ENCODE measurements around the gene SLC45A1.

SLC45A1 gene

DNA sequence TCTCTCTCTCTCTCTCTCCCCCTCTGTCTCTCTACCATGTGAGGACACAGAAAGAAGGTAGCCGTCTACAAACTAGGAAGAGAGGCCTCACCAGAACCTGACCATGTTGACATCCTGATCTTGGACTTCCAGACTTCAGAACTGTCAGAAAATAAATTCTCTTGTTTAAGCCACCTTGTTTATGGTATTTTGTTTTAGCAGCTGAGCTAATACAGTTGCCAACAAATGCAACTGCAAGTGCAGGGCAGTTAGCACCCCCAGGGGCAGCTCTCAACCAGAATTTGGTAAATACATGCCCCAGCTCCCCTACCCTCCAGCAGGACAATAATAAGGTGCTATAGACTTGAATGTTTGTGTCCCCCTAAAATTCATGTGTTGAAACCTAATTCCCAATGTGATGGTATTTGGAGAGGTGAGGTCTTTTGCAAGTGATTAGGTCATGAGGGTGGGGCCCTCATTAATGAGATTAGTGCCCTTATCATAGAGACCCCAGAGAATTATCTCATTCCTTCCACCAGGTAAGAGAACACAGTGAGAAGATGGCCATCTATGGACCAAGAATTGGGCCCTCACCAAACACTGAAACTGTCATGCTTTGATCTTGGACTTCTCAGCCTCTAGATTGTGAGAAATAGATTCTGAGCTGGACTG, 6.7 kb upstream of the SLC45A1 start:
- no peak for DNase-seq (ENCODE audit: low read depth in 2 of 2, low spot score in 1 of 2)

DNA sequence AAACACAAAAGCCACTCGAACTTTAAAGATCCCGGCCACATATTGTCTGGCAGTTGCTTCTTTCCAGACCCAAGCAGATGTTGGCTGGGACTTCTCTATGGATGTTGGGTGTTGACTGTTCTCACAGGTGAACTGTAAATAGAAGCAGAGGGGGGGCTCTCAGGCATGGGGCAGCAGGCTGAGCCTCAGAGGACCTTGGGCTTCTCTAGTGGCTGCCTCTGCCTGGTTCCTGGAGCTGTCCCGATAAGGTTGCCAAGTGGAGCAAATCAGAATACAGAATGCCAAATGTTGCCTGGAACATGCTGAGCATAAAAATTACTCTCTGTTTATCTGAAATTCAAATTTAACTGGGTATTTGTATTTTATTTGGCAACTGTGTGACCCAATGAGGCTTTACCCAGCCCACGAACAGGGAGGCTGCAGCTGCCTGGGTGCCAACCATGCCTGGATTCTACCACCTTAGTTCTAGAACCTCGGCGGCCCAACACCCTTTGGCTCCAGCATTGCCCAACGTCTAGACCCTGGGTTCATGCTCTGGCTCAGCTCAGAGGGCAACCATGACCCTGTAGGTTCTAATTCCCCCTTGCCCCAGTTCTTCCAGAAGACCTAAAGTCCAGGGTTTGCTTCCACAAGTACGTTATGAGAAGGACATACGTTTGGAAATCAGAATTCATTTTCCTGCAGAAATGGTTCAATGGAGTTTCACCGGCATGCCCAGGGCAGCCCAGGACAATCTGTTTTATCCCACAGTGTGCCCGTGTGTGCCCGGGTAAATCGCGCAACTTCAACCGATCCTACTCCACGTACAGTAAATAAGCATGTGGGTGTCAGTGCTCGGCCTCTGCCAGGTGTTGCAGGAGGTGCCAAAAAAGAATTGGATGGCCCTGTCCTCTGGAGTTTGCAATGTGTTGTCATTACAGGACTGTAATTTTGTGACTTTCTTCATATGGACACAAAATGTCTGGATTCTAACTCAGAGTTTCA, 5.4 kb upstream of the SLC45A1 start:
- DNase-seq (ENCODE audit: low read depth in 2 of 2, low spot score in 1 of 2): no peak

DNA sequence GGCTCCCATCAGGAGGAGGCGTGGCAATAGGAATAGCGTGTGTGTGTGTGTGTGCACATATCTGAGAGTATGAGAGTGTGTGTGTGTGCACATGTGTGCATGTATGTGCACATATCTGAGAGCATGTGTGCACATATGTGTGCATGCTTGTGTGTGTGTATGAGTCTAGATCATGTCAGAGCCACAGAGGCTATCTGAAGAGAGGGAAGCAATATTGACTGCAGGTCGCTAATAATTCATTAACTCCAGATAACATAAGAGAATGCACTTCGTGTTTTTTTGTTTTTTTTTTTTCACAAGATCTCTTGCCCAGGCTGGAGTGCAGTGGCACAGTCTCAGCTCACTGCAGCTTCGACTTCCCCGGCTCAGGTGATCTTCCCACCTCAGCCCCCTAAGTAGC, 4.7 kb upstream of the SLC45A1 start:
- DNase-seq (ENCODE audit: low read depth in 2 of 2, low spot score in 1 of 2): no peak

DNA sequence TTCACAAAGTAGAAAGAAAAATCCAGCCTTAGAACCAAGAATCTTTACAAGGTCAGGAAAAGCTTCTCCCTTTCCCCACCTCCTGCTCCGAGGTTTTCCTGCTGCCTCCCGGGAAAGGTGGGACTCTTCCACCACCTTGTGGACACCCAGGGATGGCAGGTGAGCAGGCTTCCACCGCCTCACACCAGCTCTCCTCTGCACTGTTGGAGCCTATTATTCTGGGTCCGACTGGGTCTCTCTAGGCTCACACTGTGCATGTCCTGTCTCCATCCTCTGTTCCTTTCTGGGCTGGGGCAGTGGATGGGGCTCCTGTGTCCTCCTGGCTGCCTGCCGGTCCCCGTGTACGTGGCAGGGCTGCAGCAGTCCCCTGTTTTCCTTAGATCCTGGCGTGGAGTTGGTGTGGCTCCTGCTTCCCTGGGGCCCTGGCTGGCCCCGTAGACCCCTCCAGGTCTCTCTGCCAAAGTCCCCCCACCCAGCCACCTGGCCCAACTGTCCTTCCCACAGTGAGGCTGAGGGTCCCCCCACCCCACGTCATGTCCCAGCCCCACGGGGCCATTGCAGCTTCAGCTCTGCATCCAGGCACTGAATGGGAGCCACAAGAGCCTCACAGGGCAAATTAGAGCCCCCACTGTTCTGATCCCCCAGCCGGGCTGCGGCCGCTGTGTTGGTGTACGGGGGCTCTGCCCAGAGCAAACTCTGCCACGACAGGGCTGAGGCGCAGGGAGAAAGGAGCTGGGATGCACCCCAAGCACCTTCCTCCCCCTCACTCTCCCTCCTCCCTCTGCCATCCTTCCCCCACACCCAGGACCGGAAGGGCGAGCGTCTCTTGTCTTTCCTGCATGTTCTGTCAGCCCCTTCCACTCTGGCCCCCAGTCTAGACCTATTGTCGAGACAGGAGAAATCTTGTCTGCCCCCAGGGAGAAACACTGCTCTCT, 3.3 kb upstream of the SLC45A1 start:
- DNase-seq (ENCODE audit: low read depth in 2 of 2, low spot score in 1 of 2): no peak

DNA sequence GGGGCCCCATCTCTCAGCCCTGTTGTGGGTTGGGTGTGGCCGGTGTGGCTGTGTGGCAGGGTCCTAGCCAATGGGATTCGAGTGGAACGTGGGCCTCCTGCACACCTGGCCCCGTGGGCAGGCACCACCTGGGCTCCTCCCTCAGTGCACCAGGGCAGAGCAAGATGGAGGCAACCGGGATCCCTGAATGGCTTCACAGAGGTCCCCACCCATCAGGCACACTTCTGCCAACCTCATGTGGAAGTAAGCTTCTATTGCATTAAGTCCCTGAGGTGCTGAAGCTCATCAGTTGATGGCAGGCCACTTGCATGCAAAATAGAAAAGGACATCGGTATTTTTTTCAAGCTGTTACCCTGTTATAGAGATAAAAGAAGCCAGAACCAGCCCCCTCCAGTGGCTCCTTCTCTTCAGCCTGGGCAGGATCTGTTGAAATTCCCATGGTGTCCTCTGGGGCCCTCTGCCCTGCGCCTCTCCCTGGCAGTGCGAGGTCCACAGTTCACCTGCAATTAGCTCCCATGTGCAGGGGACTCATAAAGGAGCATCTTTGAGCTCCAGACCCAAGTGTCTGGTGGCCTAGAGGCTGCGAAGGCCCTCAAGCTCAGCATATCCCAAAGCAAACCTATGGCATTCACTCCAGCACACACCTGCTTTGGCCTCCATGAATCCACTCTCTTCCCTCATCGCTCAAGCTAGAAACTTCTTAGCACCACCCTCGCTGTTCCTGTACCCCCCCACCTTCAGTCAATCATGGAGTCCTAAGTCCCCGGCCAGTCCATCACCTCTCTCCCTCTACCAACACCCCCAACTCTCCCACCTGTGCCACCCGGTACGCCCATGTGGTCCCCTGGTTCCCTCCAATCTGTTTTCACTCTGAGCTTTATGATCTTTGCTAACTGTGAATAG, 2.1 kb upstream of the SLC45A1 start:
- no peak for DNase-seq (ENCODE audit: low read depth in 2 of 2, low spot score in 1 of 2)

DNA sequence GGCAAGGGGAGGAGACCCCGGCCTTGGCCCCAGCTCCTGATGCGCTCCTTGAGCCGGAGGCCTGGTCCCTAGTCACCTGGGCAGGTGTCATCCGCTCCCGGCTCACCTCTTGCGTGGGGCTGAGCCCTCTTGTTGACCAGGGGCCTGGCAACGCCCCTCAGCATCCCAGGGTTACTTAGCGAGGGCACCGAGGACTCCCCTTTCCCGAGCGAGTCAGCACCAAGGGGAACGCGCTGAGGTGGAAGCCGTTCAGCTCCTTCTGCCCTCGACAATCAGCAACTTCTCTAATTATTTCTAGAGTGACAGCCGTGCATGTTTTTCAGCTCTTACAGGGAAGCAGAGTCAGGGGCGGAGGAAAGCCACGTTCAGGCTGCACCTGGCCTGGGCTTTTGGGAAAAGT, 522 bp downstream of the SLC45A1 start:
- DNase-seq (ENCODE audit: low read depth in 2 of 2, low spot score in 1 of 2): no peak

DNA sequence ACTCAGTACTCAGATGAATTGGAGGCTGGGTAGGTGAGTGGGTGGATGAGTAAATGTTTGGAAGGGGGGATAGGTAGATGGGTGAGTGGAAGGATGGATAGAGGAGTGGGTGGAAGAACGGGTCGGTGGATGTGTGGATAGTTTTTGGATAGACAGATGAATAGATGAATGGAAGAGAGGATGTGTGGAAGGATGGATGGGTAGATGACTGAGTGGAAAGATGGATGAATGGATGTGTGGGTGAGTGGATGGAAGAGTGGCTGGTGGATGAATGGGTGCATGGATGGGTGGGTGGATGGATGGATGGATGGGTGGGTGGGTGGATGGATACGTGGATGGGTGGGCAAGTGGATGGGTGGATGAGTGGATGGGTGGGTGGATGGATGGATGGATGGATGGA, 3.7 kb downstream of the SLC45A1 start:
- no peak for DNase-seq (ENCODE audit: low read depth in 2 of 2, low spot score in 1 of 2)

DNA sequence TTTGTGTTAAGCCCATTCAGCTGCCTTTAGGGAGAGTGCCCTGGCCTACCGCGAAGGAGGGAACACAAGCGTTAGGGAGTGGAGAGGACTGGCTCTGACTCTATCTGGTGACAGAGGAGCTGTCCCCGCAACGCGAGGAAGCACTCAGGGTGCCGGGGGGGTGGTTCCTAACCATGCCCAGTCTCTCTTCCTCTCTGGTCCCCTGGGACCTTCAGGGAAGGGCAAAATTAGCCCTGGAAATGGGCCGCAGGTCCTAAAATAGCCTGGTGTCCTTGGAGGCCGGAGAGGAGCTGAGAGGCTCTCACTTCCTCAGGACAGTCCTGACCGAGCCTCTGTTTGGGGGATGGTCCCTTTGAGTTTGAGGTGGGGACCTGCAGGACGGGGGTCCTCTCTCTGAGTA, 5.8 kb downstream of the SLC45A1 start:
- DNase-seq (ENCODE audit: low read depth in 2 of 2, low spot score in 1 of 2): no peak

DNA sequence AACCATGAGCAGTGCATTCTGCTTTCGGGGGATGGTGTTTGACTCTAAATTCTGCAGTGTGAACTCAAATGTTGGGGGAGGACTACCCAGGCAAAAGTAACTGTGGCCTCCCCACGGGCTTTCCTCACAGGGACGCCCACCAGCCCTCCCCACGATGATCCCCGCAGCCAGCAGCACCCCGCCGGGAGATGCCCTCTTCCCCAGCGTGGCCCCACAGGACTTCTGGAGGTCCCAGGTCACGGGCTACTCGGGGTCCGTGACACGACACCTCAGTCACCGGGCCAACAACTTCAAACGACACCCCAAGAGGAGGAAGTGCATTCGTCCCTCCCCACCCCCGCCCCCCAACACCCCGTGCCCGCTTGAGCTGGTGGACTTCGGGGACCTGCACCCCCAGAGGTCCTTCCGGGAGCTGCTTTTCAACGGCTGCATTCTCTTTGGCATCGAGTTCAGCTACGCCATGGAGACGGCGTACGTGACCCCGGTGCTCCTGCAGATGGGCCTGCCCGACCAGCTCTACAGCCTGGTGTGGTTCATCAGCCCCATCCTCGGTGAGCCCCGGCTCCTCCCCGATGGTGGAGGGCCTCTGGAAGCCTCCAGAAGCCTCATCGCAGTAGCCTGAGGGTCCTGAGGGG, 6.4 kb downstream of the SLC45A1 start:
- no peak for DNase-seq (ENCODE audit: low read depth in 2 of 2, low spot score in 1 of 2)

DNA sequence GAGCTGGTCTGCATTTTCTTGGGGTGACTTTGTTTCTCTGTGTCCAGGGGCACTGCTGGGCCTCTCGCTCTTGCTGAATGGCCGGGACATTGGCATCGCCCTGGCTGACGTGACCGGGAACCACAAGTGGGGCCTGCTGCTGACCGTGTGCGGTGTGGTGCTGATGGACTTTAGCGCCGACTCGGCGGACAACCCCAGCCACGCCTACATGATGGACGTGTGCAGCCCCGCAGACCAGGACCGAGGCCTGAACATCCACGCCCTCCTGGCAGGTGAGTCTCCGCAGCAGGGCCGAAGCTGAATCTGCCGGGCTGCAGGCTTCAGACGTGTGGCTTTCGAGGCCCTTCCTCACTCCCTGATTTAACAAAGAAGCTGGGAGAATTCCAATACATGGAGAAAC, 7.9 kb downstream of the SLC45A1 start:
- no peak for DNase-seq (ENCODE audit: low read depth in 2 of 2, low spot score in 1 of 2)

DNA sequence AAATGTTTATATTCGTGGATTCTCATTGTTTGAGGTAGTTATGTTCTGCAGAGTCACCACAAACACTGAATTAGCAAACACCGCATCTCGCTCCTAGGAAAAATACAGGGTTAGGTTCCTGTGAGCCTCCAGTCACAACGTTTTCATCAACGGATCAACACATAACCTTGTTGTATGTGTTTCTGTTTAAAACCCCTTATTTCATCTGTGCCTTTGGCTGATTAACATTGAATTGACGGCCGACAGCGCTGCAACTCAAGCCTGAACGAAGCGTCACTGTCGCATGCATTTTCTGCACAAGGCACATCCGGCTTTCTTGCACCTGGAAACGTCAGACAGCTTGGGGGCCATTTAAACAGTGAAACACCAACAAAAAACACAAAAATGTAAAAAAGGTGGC, 8.4 kb downstream of the SLC45A1 start:
- no peak for DNase-seq (ENCODE audit: low read depth in 2 of 2, low spot score in 1 of 2)

DNA sequence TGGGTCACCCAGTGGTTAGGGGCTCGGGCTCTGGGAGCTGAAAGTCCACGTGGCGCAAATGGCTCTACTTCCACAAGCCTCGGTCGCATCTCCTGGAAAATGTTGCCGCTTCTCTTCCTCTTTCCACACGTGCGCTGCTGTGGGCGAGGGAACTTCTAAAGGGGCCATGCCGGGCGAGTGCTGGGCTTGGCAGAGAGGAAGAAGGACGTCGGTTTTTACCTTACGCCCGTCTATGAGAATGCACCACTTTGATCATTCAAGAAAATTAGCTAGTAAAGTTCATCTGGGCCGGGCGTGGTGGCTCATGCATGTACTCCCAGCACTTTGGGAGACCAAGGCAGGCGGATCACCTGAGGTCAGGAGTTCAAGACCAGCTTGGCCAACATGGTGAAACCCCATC, 10.4 kb downstream of the SLC45A1 start:
- no peak for DNase-seq (ENCODE audit: low read depth in 2 of 2, low spot score in 1 of 2)

DNA sequence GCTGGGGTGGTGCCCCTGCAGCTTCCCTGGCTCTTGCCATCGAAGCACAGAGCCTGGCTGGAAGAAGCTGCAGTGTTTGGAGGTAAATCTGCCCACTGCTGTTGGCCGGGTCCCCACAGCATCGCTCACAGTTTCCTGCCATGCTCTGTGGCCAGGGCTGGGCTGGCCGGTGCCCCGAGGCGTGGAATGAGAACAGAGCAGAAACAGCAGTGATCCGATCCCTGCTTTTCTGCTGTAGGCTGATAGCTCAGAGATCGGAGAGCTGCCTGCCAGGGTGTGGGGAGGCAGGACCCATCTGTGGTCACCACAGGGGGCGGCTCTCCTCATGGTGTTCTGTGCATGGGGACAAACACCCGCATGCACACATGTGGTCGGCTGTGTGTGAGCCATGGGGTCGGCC, 11.5 kb downstream of the SLC45A1 start:
- no peak for DNase-seq (ENCODE audit: low read depth in 2 of 2, low spot score in 1 of 2)

DNA sequence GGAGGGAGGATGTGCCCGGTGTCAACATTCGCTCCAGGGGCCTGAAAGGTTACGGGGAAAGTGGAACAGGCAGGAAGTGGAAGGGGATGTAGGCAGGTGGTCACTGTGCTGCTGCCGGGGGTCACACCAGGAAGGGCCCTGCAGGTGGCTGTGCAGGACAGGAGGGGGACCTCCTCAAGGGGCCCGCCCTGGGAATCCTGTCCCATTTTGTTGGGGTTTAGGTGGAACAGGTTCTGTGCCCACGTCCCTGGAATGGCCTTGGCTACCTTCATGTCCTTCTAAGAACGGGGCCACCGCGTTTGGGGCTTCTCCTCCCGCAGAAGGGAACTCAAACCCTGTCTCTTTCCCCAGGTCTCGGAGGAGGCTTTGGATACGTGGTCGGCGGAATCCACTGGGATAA, 11.9 kb downstream of the SLC45A1 start:
- no peak for DNase-seq (ENCODE audit: low read depth in 2 of 2, low spot score in 1 of 2)

DNA sequence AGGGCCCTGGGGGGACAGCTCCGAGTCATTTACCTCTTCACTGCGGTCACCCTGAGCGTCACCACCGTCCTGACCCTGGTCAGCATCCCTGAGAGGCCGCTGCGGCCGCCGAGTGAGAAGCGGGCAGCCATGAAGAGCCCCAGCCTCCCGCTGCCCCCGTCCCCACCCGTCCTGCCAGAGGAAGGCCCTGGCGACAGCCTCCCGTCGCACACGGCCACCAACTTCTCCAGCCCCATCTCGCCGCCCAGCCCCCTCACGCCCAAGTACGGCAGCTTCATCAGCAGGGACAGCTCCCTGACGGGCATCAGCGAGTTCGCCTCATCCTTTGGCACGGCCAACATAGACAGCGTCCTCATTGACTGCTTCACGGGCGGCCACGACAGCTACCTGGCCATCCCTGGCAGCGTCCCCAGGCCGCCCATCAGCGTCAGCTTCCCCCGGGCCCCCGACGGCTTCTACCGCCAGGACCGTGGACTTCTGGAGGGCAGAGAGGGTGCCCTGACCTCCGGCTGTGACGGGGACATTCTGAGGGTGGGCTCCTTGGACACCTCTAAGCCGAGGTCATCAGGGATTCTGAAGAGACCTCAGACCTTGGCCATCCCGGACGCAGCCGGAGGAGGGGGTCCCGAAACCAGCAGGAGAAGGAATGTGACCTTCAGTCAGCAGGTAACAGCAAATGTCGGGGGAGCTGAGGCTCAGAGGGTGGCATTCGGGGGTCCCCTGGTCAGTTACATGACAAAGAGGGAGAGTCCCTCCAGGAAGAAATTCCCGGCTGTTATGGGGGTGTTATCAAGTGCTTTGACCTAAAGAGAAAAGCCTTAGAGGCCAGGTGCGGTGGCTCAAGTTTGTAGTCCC, 12.6 kb downstream of the SLC45A1 start:
- no peak for DNase-seq (ENCODE audit: low read depth in 2 of 2, low spot score in 1 of 2)

DNA sequence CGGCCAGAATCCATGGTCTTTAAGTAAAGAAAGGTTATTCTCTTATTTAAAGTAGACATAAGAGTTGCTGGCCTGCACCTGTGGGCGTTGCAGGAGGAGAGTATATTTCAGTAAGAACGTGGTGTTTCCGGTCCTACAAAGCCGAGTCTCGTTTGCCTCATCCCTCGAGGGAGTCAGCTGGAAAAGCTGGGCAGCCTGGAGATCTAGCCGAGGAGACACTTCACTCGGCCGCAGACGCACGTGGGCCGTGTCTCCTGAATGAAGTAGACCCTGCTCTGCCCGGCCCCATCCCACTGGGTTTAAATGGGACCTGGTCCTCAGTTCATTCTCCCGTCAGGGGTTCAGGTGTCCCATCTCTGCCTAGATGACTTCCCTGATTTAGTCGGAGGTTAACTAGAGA, 14.9 kb downstream of the SLC45A1 start:
- DNase-seq (ENCODE audit: low read depth in 2 of 2, low spot score in 1 of 2): no peak

DNA sequence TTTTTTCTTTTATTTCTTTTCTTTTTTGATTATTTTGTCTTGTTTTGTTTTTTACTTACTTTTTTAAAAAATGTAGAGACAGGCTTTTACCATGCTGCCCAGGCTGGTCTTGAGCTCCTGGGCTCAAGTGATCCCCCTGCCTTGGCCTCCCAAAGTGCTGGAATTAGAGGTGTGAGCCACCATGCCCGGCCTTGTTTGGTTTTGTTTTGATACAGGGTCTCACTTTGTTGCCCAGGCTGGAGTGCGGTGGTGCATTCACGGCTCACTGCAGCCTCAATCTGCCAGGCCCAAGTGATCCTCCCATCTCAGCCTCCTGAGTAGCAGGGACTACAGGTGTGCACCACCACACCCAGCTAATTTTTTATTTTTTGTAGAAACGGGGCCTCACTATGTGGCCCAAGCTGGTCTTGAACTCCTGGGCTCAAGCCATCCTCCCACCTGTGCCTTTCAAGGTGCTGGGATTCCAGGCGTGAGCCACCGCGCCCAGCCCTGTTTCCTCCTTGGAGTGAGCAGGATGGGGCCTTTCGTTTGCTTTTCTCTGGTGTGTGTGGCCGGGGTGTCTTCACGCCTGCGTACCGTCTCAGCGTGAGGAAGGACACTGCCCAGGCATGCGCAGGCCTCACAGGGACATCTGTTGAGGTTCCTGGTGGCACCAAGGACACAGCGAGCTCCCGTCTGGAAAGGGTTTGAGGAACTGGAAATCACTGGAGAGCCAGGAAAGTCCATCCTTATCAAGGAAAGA, 15.5 kb downstream of the SLC45A1 start:
- no peak for DNase-seq (ENCODE audit: low read depth in 2 of 2, low spot score in 1 of 2)

DNA sequence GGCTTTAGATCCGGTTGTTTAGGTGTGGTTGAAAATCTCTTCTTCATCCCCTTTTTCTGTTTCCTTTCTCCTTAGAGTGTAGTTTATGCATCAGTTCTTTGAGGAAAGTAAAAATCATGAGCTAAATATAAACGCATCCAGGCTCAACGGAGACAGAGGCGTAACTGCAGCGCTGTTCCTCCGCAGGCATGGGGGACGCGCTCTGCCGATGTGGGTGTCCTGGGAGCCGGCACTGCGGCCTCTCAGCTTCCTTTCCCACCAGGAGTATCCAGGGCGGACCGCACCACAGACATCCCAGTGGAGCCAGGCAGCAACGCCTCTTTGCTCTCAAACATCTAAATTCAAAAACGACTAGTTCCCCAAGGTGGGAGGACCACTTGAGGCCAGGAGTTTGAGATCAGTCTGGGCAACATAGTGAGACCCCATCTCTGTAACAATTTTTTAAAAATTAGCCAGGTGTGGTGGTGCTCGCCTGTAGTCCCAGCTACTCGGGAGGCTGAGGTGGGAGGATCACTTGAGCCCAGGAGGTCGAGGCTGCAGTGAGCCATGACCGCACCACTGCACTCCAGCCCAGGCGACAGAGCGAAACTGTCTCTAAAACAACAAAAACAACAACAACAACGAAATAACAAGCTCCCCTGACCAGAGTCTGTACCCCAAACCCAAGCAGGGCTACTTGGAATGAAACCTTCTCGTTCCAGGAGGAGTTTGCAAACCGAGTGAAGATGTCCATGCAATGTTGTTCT, 16.4 kb downstream of the SLC45A1 start:
- DNase-seq (ENCODE audit: low read depth in 2 of 2, low spot score in 1 of 2): no peak

All from stimulated activated CD8-positive, alpha-beta memory T cell treated with anti-CD3 and anti-CD28 coated beads, Interleukin-4, amount 100 ng/mL, for 4 hours (primary cell).